Nephron progenitor cell (in vitro differentiated cells): ENCODE data around the gene TGM6.

Source experiments
- DNase-seq: peaks from one replicate; pipeline ENCODE4 v3.0.0; 2021
- H3K27ac Mint-ChIP-seq: 2 replicates; pipeline ENCODE4 v1.8.0; 2021; ENCODE audit warnings: mild to moderate bottlenecking, moderate library complexity, mixed read lengths
- H3K27me3 Mint-ChIP-seq: 2 replicates; pipeline ENCODE4 v1.8.0; 2021; ENCODE audit warnings: mild to moderate bottlenecking, low read depth, mixed read lengths; ENCODE audit not compliant: poor library complexity
- H3K36me3 Mint-ChIP-seq: 2 replicates; pipeline ENCODE4 v1.8.0; 2021; ENCODE audit warnings: low read depth, mixed read lengths
- H3K4me1 Mint-ChIP-seq: 2 replicates; pipeline ENCODE4 v1.8.0; 2021; ENCODE audit warnings: mixed read lengths
- H3K4me3 Mint-ChIP-seq: 2 replicates; pipeline ENCODE4 v1.8.0; 2021; ENCODE audit warnings: mild to moderate bottlenecking, moderate library complexity, mixed read lengths
- H3K9me3 Mint-ChIP-seq: 2 replicates; pipeline ENCODE4 v1.8.0; 2021; ENCODE audit warnings: mild to moderate bottlenecking, moderate library complexity, mixed read lengths
- TF ChIP-seq, protein P1 (sequence below): fragments of 200-600 bp; sonication (generic); IDR thresholded peaks from 2 replicates; pipeline ENCODE4 v1.5.0; 2021; ENCODE audit warnings: antibody characterized with exemption

Gene TGM6

DNA sequence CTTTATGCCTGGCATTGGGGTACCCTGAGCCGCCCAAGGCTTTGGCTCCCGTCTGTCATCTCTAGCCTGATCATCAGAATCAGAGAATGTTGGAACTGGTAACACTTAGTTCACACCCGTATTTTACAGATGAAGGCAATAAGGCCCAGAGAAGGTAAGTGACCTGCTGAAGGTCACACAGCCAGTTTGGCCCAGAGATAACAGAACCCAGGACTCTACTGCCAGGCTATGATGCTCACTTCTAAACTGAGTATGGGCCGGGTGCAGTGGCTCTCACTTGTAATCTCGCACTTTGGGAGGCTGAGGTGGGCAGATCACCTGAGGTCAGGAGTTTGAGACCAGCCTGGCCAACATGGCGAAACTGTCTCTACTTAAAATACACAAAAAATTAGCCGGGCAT lies 1.8 kb upstream of the TGM6 start:
- Mint-ChIP-seq H3K9me3 (peaks cover 4% of the 10 kb centered on the region), H3K4me1 (no peaks in the 10 kb centered on the region), H3K4me3 (no peak overlapping the region), H3K27me3 (peaks cover under 1% of the 10 kb centered on the region), H3K36me3 (no peaks in the 10 kb centered on the region), H3K27ac (no peak overlapping the region)
- no peak for DNase-seq
- TF ChIP-seq, protein P1, sequence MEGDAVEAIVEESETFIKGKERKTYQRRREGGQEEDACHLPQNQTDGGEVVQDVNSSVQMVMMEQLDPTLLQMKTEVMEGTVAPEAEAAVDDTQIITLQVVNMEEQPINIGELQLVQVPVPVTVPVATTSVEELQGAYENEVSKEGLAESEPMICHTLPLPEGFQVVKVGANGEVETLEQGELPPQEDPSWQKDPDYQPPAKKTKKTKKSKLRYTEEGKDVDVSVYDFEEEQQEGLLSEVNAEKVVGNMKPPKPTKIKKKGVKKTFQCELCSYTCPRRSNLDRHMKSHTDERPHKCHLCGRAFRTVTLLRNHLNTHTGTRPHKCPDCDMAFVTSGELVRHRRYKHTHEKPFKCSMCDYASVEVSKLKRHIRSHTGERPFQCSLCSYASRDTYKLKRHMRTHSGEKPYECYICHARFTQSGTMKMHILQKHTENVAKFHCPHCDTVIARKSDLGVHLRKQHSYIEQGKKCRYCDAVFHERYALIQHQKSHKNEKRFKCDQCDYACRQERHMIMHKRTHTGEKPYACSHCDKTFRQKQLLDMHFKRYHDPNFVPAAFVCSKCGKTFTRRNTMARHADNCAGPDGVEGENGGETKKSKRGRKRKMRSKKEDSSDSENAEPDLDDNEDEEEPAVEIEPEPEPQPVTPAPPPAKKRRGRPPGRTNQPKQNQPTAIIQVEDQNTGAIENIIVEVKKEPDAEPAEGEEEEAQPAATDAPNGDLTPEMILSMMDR = no peak

DNA sequence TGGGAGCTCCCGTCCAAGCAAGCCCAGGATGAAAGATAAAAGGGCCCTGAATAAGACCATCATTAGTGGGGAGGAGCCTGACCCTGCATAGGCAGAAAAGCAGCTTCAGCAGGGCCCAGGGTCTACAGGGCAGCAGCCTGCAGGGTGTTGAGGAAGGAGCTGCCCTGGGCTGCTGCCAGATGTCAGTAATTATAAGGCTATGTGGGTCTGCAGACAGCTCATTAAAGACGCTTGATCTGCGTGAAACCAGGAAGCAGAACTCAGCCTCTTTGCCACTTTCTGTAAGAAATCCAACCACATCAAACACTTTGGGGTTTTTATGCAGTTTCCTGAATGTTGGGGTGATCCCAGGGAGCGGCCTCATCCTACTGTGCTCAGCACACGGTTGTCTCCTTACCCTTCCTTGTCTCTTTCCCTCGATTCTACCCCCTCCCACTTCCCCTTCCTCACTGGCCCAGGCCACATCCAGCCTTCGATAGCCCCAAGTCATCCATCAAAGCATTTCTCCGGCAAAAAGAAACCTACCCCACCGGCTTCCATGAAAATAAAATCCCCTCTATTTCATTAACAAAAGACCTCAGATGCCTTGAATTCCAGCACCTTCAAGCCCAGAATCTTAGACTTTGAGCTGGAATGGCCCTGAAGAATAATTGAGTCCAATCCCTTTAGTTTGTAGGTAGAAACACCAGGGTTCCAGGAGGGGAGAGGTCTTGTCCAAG lies 1.0 kb upstream of the TGM6 start:
- H3K4me1 Mint-ChIP-seq = peaks cover 6% of the 10 kb centered on the region
- H3K27ac Mint-ChIP-seq = no peak overlapping the region
- TF ChIP-seq, protein P1 = no peak
- no peaks in the 10 kb centered on the region for H3K27me3 Mint-ChIP-seq
- no peak for DNase-seq
- no peaks in the 10 kb centered on the region for H3K36me3 Mint-ChIP-seq
- H3K4me3 Mint-ChIP-seq = no peak overlapping the region
- H3K9me3 Mint-ChIP-seq = peaks cover 4% of the 10 kb centered on the region

DNA sequence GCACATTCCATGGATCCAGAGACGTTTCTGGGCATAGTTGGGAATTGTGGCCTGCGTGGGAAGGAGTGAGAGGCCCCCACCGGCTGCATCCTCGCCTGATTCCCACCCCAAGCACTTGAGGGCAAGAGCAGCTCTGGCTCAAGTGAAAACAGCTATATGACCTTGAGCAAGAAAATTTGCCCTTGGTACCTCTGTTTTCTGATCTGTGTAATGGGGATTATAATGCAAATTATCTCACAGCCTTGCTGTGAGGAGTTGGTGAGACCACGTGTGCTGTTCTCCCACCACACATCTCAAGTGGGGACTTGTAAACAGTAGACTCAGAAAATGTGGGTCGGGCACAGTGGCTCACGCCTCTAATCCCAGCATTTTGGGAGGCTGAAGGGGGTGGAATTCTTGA lies 602 bp downstream of the TGM6 start:
- Mint-ChIP-seq H3K27me3 (no peaks in the 10 kb centered on the region), H3K27ac (no peak overlapping the region), H3K36me3 (no peaks in the 10 kb centered on the region), H3K4me3 (no peak overlapping the region), H3K4me1 (peaks cover 6% of the 10 kb centered on the region), H3K9me3 (peaks cover 4% of the 10 kb centered on the region)
- DNase-seq = no peak
- TF ChIP-seq, protein P1 = no peak

DNA sequence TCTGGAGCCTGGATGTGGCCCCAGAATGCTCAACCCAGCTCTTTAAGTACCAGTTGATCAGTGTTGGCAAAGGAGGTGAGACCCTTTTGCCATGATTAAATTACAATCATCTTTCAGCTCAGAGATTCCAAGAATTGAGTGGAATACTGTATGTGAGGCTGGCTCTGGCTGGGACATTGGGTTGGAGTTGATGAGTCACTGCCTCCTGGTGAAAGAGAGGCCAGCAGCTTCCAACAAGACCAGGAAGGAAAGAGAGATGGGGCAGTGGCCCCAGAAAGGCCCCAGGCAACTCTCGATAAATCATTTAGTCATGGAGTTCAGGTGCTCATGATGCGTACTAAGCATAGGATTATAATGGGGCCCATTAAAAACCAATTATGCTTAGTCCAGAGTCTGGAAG lies 2.1 kb downstream of the TGM6 start:
- TF ChIP-seq, protein P1 = no peak
- Mint-ChIP-seq H3K27ac (no peak overlapping the region), H3K27me3 (peaks cover 4% of the 10 kb centered on the region), H3K4me1 (peaks cover 6% of the 10 kb centered on the region), H3K4me3 (no peak overlapping the region), H3K36me3 (no peaks in the 10 kb centered on the region), H3K9me3 (no peaks in the 10 kb centered on the region)
- DNase-seq = no peak

DNA sequence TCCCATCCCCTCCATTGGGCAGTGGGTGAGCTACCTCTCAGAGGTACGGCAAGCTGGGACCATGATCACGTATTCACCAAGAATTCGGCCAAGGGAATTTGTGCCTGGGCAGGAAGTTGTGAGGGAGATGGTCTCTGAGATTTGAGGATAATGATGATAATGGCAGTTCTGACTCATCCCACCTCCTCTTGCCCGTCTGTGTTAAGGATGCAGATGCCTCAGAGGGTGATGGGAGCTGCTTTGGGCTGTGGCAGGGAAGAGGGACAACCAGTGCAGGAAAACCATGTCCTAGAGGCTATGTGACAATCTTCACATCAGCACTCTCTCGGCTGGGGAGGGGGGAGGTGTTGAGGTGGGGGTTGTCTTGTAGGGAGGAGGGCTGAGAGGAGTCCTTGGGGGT lies 4.3 kb downstream of the TGM6 start:
- H3K36me3 Mint-ChIP-seq = no peaks in the 10 kb centered on the region
- H3K27ac Mint-ChIP-seq = no peak overlapping the region
- H3K9me3 Mint-ChIP-seq = no peaks in the 10 kb centered on the region
- H3K4me3 Mint-ChIP-seq = no peak overlapping the region
- DNase-seq = no peak
- TF ChIP-seq, protein P1 = no peak
- H3K4me1 Mint-ChIP-seq = peaks cover 6% of the 10 kb centered on the region
- H3K27me3 Mint-ChIP-seq = peaks cover 5% of the 10 kb centered on the region

DNA sequence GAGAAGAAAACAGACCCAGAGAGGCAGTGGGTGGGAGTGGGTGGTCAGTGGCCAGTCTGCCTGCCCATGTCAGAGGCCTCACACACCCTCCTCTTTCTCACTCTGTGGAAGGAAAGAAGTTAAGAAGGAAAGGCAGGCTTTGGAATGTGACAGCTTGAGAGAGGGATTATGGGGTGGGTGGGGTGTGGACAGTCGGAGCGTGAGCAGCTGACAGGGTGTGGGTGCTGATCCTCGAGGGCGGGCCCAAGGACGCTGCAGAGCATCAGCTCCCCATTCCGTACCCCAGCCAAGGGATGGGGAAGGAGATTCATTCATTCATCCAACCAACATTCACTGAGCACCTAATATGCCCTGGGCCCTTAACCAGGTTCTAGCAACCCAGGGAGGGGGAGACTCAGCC lies 4.8 kb downstream of the TGM6 start:
- DNase-seq = no peak
- no peaks in the 10 kb centered on the region for H3K36me3 Mint-ChIP-seq
- H3K4me1 Mint-ChIP-seq = peaks cover 6% of the 10 kb centered on the region
- no peak overlapping the region for H3K27ac Mint-ChIP-seq
- H3K9me3 Mint-ChIP-seq = no peaks in the 10 kb centered on the region
- TF ChIP-seq, protein P1 = no peak
- no peak overlapping the region for H3K4me3 Mint-ChIP-seq
- H3K27me3 Mint-ChIP-seq = peaks cover 5% of the 10 kb centered on the region
